Hematopoietic multipotent progenitor cell treated with erythropoietin and hydrocortisone succinate and interleukin-3 and kit ligand, for 8 days (in vitro differentiated cells): ENCODE measurements around the gene IQCK.

Experiments used
- DNase-seq: peaks from one replicate; pipeline ENCODE4 v3.0.0-alpha.2; 2015

The IQCK gene

DNA sequence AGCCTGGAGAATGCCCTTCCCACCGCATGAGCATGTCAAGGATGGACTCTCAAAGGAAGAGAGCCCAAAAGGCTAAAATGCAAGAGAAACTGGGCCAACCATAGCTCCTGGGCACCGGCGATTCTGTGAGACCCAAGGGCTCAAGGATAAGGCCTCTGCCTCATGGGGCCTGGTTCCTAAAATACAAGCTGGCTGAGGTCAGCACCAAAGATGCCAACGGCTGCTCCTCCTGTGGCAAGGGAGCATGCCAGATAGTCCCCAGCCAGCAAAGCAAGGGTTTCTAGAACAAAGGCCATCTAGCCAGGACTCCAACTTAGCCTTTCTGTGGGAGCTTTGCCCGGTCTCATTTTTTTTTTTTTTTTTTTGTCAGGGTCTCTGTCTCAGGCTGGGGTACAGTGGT lies 146.5 kb downstream of the IQCK start:
- DNase-seq = no peak

DNA sequence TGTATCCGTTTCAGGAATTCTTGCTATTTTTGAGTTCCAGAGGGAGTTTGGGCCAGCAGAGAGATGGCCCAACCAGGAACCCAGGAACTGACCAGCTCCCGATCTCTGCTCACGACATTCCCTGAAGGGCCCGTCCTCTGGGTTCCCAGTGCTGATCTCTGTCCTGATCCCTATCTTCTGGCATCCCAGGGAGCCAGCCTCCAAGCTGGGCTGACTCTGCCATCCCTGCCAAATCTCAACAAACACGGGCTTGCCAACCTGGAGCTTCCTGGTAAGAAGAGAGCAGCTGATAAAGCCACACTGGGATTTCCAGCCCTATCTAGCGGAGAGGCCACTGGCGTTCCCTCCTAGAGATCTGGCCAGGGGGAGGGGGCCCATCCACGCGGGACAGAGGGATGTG lies 150.3 kb downstream of the IQCK start:
- DNase-seq = no peak

DNA sequence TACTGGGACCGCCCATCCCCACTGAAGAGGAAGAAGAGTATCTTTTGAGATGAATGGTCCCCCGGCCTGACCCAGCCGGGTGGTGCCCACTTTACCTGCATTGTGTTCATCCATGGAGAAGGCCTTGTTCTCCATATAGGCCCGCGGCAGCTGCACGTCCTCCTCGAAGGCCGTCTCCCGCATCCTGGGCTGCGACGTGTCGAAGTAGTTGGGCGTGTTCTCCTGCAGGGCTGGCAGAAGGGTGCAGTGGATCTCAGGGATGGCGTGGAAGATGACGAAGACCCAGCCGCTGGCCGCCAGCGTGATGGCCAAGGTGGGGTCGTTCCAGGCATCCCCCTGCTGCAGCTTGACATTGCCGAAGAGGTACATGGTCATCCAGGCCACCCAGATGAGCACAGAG lies 153.7 kb downstream of the IQCK start:
- no peak for DNase-seq

DNA sequence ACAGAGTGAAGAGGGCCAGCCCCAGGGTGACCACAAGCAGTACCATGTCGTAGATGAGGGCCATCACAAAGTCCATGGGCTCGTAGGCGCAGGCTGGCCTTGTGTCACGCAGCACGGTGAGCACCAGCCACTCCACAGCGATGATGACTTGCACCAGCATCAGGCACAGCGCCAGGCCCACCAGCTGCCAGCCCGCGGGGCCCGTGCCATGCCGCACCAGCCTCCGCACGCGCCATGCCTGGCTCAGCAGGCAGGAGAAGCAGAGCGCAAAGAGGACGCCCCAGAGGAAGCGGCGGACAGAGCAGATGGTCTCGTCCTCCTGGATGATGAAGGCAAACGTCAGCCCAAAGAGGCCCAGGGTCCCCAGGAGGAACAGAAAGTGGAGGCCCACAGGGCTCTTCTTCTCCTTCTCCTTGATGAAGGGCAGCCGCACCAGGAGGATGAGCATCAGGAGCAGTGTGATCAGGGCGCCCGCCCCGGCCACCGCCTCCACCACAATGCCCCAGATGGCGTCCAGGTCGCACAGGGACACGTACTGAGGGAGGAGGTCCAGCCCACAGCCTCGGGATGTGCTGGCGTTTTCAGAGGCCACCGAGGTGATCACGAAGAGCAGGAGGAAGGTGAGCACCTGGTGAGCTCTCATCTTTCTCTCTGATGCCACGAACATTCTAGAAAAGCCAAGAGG lies 154.2 kb downstream of the IQCK start:
- no peak for DNase-seq

DNA sequence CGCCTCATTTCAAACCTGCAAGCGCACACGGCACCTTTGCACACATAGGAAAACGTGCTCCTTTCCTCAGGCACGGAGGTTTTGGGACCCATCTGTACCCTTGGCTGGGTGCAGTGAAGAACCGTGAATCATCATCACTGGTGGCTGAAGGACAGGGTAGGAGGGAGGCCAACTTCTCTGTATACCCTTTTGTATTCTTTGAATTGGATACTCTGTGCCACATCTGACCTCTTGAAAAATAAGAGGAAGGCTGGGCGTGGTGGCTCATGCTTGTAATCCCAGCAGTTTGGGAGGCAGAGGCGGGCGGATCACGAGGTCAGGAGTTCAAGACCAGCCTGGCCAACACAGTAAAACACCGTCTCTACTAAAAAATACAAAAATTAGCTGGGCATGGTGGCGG lies 154.9 kb downstream of the IQCK start:
- DNase-seq = no peak

DNA sequence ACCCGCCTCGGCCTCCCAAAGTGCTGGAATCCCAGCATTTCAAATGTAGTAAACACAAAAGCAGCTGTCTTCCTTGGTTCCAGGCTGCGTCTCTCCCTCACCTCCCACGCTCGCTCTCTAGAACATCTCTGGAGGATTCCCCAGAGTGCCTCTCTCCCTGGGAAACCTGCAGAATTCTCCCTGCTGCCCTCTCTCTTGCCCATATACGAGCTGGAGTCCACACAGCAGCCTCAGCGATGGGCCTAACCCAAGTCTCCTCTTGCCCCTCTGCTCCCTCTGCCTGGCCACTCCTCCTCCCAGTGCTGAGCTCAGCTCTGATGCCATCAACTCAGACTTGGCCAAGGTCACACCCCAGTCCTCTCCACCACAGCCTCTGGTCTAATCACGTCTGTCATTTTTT lies 156.0 kb downstream of the IQCK start:
- no peak for DNase-seq

DNA sequence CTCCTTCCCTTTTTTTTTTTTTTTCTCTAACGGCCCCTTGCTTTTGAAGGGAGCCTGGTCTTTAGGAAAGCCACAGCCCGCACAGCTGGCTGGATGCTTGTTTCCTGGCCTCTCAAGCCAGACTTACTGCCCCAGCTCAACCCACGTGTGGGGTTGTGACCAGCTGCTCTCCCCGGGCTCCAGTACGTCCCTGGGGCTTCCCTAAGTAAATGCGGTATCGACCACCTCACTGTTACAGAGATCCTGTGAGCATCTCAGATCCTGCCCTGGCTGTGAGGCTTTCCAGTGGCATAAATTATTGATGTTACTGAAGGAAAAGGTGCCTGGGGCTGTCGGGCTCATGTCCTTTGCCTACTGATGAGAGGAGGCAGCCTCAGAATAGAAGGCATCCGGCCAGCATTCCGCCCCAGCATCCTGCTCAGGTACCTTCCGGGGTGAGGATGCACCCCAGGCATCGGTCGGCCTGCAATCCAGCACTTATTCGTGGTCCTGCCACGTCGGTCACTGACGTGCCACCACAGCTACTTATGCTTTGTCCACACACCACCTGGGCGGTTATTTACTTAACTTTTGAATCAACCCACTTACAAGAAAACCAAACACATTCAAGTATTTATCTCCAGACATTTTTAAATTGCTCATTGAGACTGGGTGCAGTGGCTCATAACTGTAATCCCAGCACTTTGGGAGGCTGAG lies 156.9 kb downstream of the IQCK start:
- no peak for DNase-seq

DNA sequence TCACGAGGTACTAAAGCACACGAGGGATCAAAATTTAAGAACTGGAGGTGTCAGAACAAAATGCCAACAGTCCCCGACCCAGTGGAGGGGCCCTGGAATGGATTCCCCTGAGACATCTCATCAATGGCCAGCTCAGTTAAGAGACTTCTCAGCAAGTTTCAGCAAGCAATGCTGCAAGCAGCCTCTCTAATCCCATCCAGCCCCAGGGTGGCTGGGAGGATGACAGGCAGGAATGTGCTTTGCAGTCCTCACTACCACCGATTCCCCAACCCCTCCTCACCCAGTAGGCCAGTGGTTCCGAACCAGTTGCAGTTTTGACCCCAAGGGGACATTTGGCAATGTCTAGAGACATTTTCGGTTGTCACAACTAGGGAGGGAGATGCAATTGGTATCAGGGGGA lies 157.8 kb downstream of the IQCK start:
- DNase-seq = no peak

DNA sequence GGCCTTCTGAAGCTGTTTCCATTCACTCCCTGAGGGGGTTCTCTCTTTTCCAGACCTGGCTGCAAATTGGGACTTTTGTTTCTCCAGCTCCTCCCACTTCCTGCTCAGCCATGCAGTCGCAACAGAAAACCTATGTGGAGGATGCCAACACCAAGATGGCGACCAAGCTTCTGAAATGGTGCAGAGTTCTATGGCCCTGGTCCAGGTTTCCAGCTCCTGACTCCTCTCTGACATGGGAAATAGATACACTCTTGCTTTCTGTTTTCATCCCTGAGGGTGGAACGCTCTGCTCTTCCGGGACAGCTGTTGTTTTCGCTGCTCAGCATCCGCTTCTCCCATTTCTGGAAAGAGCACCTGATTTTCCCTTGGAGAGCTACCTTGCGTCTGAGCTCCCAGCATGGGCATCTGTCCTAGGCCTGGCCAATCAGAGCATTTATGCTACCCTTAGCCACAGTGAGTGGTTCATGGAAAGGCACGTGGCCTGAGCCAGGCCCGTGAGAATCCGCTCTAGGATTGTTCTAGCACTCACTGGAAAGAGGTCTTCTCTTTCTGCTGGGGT lies 158.5 kb downstream of the IQCK start:
- DNase-seq = no peak

DNA sequence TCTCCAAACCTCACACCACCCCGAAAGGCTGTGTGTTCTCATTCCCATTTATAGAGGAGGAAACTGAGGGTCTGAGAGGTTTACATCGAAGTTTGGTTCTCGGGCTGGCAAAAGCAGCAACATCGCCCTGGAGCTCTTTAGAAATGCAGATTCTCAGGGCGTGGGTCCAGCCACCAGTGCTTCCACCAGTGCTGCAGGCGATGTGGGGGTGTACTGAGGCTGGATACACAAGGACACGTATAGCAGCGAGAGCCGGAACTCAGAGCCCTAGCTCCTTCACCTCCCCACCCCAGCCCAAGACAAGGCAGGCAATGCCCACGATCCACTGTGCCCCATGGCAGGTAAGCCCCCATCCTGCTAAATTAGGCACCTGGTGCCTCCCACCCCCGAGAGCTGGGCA lies 160.7 kb downstream of the IQCK start:
- no peak for DNase-seq

DNA sequence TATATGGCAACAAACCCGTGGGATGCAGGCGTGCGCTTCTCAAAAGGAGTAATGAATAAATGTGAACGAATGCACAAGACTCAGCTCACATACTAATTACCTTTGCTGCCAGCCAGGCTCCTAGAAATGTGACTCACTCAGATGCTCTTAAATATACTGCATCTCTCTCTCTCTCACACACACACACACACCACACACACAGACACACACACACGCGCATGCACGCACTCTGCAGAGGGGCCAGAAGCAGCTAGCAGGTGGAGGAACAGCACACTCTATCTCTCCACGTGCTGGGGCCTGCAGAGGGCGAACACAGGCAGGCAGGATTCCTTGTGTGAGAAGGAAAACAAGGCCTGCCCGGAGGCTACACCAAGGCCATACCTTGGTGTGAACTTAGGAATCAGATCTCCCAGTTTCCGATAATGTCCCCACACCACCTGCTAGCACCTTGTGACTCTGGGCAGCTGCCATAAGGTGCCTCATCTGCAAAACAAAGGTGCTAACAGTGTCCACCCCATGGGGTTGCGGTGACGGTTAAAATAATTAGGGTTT lies 161.2 kb downstream of the IQCK start:
- no peak for DNase-seq

DNA sequence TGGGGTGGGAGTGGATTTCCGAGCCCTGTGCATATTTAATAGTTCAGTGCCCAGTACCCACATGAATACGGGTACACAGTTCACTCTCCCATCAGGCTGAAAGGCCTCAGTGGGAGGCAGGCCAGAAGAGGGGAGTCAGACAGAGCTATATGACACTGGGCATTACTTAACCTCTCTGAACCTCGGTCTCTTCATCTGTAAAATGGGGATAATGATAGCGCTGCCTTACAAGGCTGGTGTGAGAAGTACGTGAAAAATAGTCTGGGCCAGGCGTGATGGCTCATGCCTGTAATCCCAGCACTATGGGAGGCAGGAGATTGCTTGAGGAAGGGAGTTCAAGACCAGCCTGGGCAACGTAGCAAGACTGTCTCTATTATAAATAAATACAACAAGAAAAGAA lies 163.0 kb downstream of the IQCK start:
- no peak for DNase-seq

DNA sequence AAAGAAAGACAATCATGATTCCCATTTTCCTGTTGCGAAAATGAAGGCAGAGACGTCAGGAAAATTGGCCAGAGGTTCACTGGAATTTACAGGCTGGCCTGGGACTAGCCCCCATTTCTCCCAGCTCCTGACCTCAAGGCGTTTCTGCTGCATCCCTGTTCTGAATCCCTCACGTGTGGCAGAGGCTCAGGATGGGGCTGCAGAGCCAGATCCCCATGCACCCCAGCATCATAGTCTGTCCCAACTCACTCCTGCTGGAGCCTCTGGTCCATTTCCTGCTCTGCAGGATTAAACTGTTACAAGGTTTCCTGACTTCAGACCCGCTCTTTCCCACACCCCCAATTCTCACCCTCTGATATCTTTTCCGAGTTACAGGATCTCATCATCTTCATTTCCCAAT lies 163.7 kb downstream of the IQCK start:
- DNase-seq = no peak

DNA sequence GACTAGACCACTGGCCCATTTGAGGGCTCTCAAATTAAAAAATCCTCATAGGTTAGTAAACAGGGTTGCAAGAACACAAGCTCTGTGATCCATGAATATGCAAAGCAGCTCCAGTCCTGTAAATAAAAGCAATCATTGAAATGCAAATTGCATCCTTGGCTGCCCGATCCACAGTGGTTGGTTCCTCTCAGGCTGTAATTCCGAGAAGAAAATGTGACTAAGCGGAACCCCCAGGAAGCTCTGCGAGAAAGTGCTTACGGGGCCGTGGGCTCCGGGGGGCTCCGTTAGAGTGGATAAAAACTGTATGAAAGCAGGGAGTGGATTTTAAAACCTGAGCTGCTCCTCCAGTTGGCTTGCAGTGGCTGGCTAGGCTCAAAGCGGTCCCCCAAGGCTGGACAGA lies 164.1 kb downstream of the IQCK start:
- DNase-seq = no peak

DNA sequence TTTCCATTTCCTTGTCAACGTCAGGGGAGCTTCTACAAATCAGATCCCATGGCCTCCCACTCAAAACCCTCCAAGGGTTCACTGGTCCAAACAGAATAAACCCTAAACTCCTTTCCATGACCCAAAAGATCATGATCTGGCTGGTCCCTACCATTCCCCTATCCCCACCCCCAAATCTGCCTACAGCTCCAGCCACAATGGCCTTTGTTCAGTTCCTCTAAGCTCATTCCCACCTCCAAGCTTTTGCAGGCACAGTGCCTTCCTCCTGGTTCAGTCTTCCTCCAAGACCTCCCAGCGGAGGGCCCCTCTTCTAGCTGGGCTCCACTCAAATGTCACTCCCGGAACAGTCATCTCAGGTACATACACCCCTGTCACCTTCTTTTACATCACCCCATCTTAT lies 164.6 kb downstream of the IQCK start:
- no peak for DNase-seq

DNA sequence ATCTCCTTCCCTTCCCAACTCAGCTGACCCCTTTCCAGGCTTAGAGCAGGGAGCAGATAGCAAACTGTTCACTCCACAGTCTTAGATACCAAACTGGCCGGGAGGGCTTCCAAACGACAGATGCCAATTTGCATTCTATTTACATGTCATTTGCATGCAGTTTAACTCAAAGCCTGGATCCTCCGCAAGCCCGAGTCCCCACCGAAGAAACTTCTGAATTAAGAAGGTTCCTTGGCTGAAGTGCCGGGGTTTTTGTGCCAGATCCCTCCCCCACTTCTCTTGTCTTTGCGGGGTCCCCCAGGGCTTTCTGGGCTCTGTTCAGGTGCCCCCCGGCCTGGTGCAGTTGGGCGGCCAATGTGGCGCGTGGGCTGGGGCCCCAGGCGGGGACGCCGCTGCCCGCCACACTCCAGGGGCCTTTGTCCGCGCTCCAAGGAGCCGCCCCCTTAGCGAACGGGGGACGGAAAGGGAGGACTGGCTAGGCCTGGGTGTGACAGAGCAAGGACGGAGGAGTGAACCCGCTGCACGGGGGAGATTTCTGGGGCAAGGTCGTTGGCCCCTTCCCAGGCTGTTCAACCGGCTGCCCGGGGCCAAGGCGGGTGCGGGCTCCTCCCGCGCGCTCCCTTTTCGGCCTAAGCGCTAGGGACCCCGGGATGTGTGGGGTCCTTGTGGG lies 165.4 kb downstream of the IQCK start:
- DNase-seq = no peak

DNA sequence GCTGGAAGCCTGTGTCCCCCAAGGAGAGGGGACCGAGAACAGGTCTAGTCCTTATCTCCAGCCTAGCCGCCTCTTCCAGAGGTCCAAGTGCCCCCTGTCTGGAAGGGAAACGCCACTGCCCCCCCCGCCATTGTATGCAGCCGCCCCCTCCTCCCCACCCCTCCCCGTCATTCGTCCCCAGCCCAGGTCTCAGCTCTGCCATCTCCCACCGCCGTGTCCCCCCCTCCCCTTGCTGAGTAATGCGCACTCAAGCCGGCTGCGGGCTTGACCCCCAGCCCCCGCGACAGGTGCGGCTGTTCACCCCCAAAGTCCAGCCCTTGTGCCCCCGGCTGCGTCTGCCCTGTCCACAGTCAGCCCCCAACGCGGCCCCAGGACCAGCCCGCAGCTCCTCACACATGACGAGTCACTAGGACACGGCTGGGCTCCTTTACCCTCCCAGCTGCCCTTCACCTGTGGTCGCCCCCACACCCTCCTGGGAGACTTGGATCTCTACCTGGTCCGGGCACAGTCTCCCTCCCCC lies 166.0 kb downstream of the IQCK start:
- DNase-seq = no peak

DNA sequence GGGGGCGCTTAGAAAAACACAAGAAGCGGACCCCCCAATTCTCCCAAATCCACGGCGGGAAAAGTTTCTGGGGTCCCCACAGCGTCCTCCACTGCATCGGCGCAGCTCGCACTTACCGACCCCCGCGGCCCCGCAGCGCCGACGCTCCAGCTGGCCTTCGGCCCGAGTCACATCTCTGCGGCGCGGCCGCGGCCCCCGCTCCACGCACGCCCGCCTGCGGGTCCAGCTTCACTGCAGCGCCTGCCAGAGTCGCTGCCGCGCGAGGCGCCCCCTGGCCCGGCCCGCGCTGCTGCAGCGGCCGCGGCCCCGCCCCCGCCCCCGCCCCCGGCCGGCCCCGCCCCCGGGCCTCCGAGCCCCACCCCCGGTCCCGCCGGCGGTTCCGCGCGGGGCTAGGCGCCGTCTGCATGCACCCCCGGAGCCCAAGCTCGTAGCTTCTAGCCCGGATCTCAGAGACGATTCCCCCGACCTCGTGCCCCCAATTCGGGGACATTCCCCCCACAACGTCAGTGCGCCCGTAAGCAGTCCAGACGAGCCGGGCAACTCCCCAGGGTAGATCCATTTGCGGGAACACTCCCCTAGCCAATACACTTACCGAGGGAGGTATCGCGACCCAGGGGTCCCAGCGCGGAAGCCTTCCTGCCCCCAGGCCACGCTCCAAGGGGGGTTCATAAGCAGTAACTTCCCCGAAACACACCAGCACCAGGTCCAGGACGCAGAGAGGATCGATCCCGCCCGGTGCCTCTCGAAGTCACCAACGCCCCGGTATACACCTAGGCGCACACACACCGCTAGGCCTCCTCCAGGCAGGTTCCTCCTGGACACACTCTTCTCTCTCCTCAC lies 166.8 kb downstream of the IQCK start, which contains the start of gene GPRC5B:
TSS of gene GPRC5B (minus strand) at position 238 of the 840 bp plus-strand sequence. CDS start 12,003 bp downstream, outside the sequence.
- DNase-seq = no peak

DNA sequence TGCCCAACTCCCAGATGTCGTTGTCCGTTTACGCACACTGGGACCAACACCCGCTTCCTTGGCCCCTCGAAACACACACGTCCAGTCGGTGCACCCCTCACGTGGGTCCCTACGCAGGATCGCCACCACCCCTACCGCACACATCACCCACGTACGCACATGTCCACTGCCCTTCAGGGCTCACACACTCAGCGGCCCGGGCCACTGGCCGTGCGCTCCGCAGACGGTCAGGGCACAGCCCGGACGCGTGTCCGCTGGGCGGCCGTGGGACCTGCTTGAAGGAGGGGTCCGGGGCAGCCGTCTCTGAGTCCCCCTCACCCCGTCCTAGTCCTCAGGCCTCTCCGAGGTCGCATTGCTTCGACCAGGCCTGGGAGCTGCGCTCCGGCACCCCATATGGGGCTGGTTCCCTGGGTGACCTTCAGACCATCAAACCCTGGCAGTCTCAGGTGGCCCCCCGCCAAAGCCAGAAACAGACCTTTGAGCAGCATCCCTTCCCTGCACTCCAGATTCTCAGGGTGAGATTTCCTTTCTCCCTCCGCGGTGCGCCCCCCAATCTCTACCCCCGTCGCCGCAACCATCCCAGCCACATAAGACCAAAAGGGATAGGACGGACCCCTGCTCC lies 167.5 kb downstream of the IQCK start:
- DNase-seq = no peak

DNA sequence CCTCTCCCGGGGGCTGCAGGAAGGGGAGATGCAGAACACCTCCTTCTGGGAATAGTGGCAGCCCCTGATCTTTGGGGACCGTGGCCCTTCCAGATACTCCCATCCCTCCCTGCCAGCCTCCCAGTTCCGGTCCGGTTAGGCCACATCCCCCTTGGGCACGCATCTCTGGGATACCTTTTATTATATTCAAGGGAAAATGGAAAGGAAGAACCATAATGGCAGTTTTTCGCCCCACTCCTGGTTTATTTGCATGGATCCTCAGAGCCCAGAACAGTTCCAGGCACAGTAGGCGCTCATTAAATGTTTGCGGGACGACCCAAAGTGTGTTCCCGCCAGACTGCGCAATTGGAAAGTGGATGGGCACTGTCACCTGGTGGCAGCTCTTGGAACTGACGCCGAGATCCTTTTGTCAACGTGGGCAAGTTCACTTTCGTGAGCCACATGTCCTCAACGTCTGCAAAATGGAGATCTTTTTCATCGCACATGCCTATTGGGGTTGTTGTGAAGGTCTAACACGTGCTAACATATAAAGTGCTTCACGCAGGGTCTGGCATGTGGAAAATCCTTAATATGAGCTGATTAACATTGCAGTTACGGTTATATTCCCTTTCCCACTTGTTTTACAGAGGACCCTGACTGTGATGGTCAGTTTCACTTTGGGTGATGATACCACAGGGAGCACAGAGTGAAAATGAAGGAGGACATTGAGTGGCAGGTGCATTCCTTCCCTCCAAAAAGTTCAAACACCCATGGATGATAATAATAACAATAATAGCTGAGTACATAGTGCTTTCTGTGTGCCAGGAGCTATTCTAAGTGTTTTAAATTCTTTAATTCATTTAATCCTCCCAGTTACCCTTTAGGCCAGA lies 168.2 kb downstream of the IQCK start:
- DNase-seq = peak; percentile 80

DNA sequence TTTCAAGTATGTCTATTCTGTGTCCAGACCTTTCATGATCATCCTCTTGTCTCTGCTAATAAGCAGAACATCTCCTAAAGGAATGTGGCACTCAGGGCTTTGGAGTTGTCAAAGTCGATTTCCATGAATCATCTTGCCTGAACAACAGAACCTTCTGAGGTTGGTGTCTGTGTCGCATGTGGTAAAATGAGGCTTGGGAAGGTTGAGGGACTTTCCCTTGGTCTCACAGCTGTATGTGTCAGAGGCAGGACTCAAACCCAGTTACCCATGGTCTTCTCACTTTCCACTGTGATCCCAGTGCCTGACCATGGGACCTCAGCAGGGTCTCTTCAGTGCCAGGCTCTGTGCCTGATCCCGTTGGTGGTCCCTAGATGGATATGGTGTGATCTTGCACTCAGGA lies 170.8 kb downstream of the IQCK start:
- DNase-seq = no peak
